HPDE6-E6E7 (cell line): ENCODE measurements around the gene APLF.
"Not testable (repeated sequence)": the region's sequence is repeated elsewhere in the genome, so short reads cannot be mapped to it uniquely, and the experiment has no call there.

Source experiments
- DNase-seq: peaks from one replicate; pipeline ENCODE4 v3.0.0; 2011; ENCODE audit warnings: missing footprints; ENCODE audit errors: extremely low spot score

Gene APLF

GRCh38 chr2:68441179-68441993 is 26.0 kb upstream of the APLF start:
- DNase-seq = peak; percentile 40

GRCh38 chr2:68441994-68442322 is 25.4 kb upstream of the APLF start:
- DNase-seq = no peak

GRCh38 chr2:68446425-68446824 is 21.0 kb upstream of the APLF start:
- DNase-seq = not testable (repeated sequence)

- no peak for DNase-seq
Observed at GRCh38 chr2:68447118-68447517, 20.3 kb upstream of the APLF start.

- DNase-seq = no peak
Observed at GRCh38 chr2:68448671-68449653, 18.4 kb upstream of the APLF start.

GRCh38 chr2:68452158-68452900 is 15.1 kb upstream of the APLF start:
- DNase-seq = no peak

- DNase-seq = no peak
Observed at GRCh38 chr2:68453761-68454360, 13.5 kb upstream of the APLF start.

GRCh38 chr2:68454719-68455118 is 12.7 kb upstream of the APLF start:
- DNase-seq = no peak

GRCh38 chr2:68456198-68456597 is 11.2 kb upstream of the APLF start:
- DNase-seq = no peak

GRCh38 chr2:68458981-68459380 is 8.4 kb upstream of the APLF start:
- DNase-seq = no peak

- no peak for DNase-seq
Observed at GRCh38 chr2:68463287-68463877, 4.0 kb upstream of the APLF start.

GRCh38 chr2:68464651-68465050 is 2.7 kb upstream of the APLF start:
- DNase-seq = no peak

GRCh38 chr2:68465081-68465916 is 2.1 kb upstream of the APLF start:
- DNase-seq = no peak

GRCh38 chr2:68466361-68466777 is 1.0 kb upstream of the APLF start:
- DNase-seq = no peak

- no peak for DNase-seq
Observed at GRCh38 chr2:68466778-68467076, 658 bp upstream of the APLF start.

GRCh38 chr2:68468801-68469200 is 1.4 kb downstream of the APLF start:
- no peak for DNase-seq

- no peak for DNase-seq
Observed at GRCh38 chr2:68469935-68470334, 2.5 kb downstream of the APLF start.

- DNase-seq = no peak
Observed at GRCh38 chr2:68471385-68471784, 4.0 kb downstream of the APLF start.

- DNase-seq = no peak
Observed at GRCh38 chr2:68472796-68473414, 5.5 kb downstream of the APLF start.

GRCh38 chr2:68475110-68475509 is 7.7 kb downstream of the APLF start:
- DNase-seq = no peak
